ENCODE data around the gene RSF1.

DNA sequence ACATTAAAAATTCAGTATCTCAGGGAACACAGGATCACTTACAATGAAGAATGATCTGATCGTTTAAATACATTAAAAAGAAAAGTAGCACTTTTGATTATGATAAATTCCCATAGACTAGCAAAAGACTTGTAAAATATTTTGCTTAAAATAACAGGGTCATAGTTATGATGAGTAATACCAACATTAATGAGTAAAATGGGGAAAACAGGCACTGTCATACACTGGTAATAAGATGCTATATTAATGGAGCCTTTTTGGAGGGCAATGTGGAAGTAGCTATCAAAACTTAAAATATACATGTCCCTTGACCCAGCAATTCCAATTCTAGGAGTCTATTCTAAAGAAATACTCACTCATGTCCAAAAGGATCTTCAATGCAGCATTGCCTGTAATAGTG lies 121.1 kb downstream of the RSF1 start:
- no peak for TF ChIP-seq TAF1 (IDR thresholded peaks at IDR 0.05; ENCODE audit: low read depth, low read length)
- TF ChIP-seq POLR2A (IDR thresholded peaks at IDR 0.05; ENCODE audit: low read depth, low read length), result no peak

All from GM12891 (cell line).